Liver (tissue), 9 donors: Measurements from ENCODE around the gene GABRD. TPM values are rescaled to one million over a fixed set of nuclear protein-coding genes. Genes with fewer than 3 reads are reported as not detected.

Source experiments
- DNase-seq: peaks from one replicate; pipeline ENCODE4 v3.0.0-alpha.2; 2017; ENCODE audit warnings: low spot score
- H3K27ac ChIP-seq, 2 donors: one replicate each; pipeline ENCODE4 v1.7.0; 2013; ENCODE audit warnings: inconsistent platforms in 2 of 2, low read length in 2 of 2, control low read depth in 1 of 2, low read depth in 1 of 2, mild to moderate bottlenecking in 1 of 2
- H3K27me3 ChIP-seq, 4 donors: one replicate each; pipeline versions ENCODE4 v1.6.1 to v1.7.0; 2013; ENCODE audit warnings: low read length in 3 of 4, inconsistent platforms in 1 of 4, mild to moderate bottlenecking in 1 of 4, moderate library complexity in 1 of 4; ENCODE audit not compliant: control insufficient read depth in 4 of 4, insufficient read depth in 4 of 4
- H3K36me3 ChIP-seq, 4 donors: one replicate each; pipeline versions ENCODE4 v1.6.1 to v1.7.0; 2013; ENCODE audit warnings: low read length in 3 of 4, mild to moderate bottlenecking in 3 of 4, low read depth in 1 of 4, moderate library complexity in 1 of 4; ENCODE audit not compliant: control insufficient read depth in 4 of 4, insufficient read depth in 3 of 4
- H3K4me1 ChIP-seq, 4 donors: one replicate each; pipeline versions ENCODE4 v1.6.1 to v1.7.0; 2013; ENCODE audit warnings: low read length in 3 of 4, mild to moderate bottlenecking in 3 of 4, moderate library complexity in 1 of 4; ENCODE audit not compliant: control insufficient read depth in 4 of 4, insufficient read depth in 4 of 4
- H3K4me3 ChIP-seq, 3 donors: one replicate each; pipeline versions ENCODE4 v1.6.1 to v1.7.0; 2013; ENCODE audit warnings: low read length in 3 of 3, control low read depth in 1 of 3, low read depth in 1 of 3, mild to moderate bottlenecking in 1 of 3
- H3K9ac ChIP-seq, 2 donors: one replicate each; pipeline ENCODE4 v1.7.0; 2013; ENCODE audit warnings: low read length in 2 of 2, mild to moderate bottlenecking in 2 of 2, moderate library complexity in 2 of 2, control low read depth in 1 of 2, low read depth in 1 of 2
- H3K9me3 ChIP-seq, 4 donors: one replicate each; pipeline versions ENCODE4 v1.6.1 to v1.7.0; 2013; ENCODE audit warnings: low read length in 3 of 4; ENCODE audit not compliant: control insufficient read depth in 4 of 4
- ATF3 ChIP-seq: IDR thresholded peaks from 2 replicates; pipeline ENCODE4 v1.6.1; 2016; ENCODE audit warnings: antibody characterized with exemption
- FOXA2 ChIP-seq: IDR thresholded peaks from 2 replicates; pipeline ENCODE4 v1.6.1; 2016; ENCODE audit warnings: antibody characterized with exemption
- GABPA ChIP-seq, 2 donors: IDR thresholded peaks in 1 of 2; conservative IDR thresholded peaks in 1 of 2; 2 replicates each; pipeline ENCODE4 v1.6.1; 2016; ENCODE audit warnings: antibody characterized with exemption in 2 of 2, mild to moderate bottlenecking in 1 of 2, moderate library complexity in 1 of 2
- HNF4G ChIP-seq: IDR thresholded peaks from 2 replicates; pipeline ENCODE4 v1.6.1; 2016; ENCODE audit warnings: antibody characterized with exemption
- MAX ChIP-seq: IDR thresholded peaks from 2 replicates; pipeline ENCODE4 v1.6.1; 2016; ENCODE audit warnings: antibody characterized with exemption
- RAD21 ChIP-seq, 2 donors: IDR thresholded peaks; 2 replicates each; pipeline ENCODE4 v1.6.1; 2016; ENCODE audit warnings: antibody characterized with exemption in 2 of 2, mild to moderate bottlenecking in 2 of 2
- WGBS: extraction: QIAGEN DNeasy Blood & Tissue Kit; methylation state at CpG from one replicate; pipeline ENCODE4 v1.1.7; 2013; 5-methylcytosine and 5-hydroxymethylcytosine counted together
- polyA plus RNA-seq, 2 donors: library from polyadenylated mRNA; stranded (reverse) in 1 of 2; unstranded in 1 of 2; fragments of 200-250 nt in 1 of 2; fragments of >200 nt in 1 of 2; fragmentation: Nextera tagmentation in 1 of 2; extraction: Ambion mirVana in 1 of 2; gene quantifications; one replicate each; pipeline versions ENCODE4 v1.2.1 to v1.2.3, GENCODE V29; 2013 to 2015
- total RNA-seq, 2 donors: library from RNA; depleted of rRNA; stranded (reverse); fragments of >200 nt; gene quantifications; one replicate each; pipeline ENCODE4 v1.2.3, GENCODE V29; 2014
- TF ChIP-seq, protein P1 (sequence below): IDR thresholded peaks from 2 replicates; pipeline ENCODE4 v1.6.1; 2016; ENCODE audit warnings: antibody characterized with exemption
- TF ChIP-seq, protein P2 (sequence below): IDR thresholded peaks from 2 replicates; pipeline ENCODE4 v1.6.1; 2016; ENCODE audit warnings: antibody characterized with exemption, mild to moderate bottlenecking
- donor health status: healthy.
- donor health status: healthy.
- donor health status: healthy.
- donor health status: healthy.
- donor health status: healthy.

Gene GABRD
- total and polyA plus RNA-seq, 4 donors = 0.29 TPM; not detected in 3

GRCh38 chr1:2060535-2060934 lies 41.4 kb downstream of the GABRD start:
- TF ChIP-seq, protein P1, sequence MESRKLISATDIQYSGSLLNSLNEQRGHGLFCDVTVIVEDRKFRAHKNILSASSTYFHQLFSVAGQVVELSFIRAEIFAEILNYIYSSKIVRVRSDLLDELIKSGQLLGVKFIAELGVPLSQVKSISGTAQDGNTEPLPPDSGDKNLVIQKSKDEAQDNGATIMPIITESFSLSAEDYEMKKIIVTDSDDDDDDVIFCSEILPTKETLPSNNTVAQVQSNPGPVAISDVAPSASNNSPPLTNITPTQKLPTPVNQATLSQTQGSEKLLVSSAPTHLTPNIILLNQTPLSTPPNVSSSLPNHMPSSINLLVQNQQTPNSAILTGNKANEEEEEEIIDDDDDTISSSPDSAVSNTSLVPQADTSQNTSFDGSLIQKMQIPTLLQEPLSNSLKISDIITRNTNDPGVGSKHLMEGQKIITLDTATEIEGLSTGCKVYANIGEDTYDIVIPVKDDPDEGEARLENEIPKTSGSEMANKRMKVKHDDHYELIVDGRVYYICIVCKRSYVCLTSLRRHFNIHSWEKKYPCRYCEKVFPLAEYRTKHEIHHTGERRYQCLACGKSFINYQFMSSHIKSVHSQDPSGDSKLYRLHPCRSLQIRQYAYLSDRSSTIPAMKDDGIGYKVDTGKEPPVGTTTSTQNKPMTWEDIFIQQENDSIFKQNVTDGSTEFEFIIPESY = no peak
- TF ChIP-seq ATF3 (no peak), HNF4G (no peak)
- no peak overlapping the region for H3K27ac ChIP-seq
- peaks cover 0 to 29% (median 12%) of the 10 kb centered on the region in 4 donors for H3K36me3 ChIP-seq

GRCh38 chr1:2061065-2061778 lies 42.1 kb downstream of the GABRD start:
- no peak overlapping the region for H3K9ac ChIP-seq
- no peaks in the 10 kb centered on the region for H3K27me3 ChIP-seq
- no peaks in the 10 kb centered on the region for H3K9me3 ChIP-seq
- peaks cover 0 to 22% (median 12%) of the 10 kb centered on the region in 4 donors for H3K36me3 ChIP-seq
- no peaks in the 10 kb centered on the region for H3K4me1 ChIP-seq
- TF ChIP-seq HNF4G = no peak
- no peak for TF ChIP-seq GABPA (IDR thresholded peaks at IDR 0.05 in 1 of 2, conservative IDR thresholded peaks at IDR 0.05 in 1 of 2)
- no peak for TF ChIP-seq FOXA2
- WGBS = 93% methylated on average over 28 of the region's 28 CpGs
- DNase-seq = no peak
- H3K4me3 ChIP-seq = no peak overlapping the region
- H3K27ac ChIP-seq = no peak overlapping the region

More at GRCh38 chr1:2060535-2060934, 41.4 kb downstream of the GABRD start:
- 97% methylated on average over 23 of the region's 23 CpGs for WGBS
- Histone ChIP-seq H3K4me1 (no peaks in the 10 kb centered on the region), H3K27me3 (no peaks in the 10 kb centered on the region), H3K9ac (no peak overlapping the region), H3K4me3 (no peak overlapping the region), H3K9me3 (no peaks in the 10 kb centered on the region)
- no peak for DNase-seq

DNA sequence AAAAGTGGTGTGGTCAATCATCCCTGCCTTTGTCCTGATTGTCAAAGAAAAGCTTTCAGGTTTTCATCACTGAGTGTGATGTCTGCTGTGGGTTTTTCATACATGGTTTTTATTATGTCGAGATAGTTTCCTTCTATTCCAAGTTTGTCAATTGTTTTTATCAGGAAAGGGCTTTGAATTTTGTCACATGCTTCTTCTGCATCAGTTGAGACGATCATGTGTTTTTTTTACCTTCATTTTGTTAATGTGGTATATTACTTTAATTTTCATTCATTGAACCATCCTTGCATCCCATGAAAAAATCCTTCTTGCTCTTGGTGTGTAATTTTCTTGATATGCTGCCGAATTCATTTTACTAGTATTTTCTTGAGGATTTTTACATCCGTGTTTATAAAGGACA lies 46.6 kb downstream of the GABRD start:
- H3K4me3 ChIP-seq = no peak overlapping the region
- H3K27me3 ChIP-seq = no peaks in the 10 kb centered on the region
- H3K4me1 ChIP-seq = no peaks in the 10 kb centered on the region
- peaks cover 0 to 17% (median 4%) of the 10 kb centered on the region in 4 donors for H3K36me3 ChIP-seq
- DNase-seq = no peak
- 97% methylated on average over 4 of the region's 4 CpGs for WGBS
- H3K9me3 ChIP-seq = no peaks in the 10 kb centered on the region
- TF ChIP-seq ATF3 (no peak), MAX (no peak), GABPA (IDR thresholded peaks at IDR 0.05 in 1 of 2, conservative IDR thresholded peaks at IDR 0.05 in 1 of 2) (no peak), RAD21 (IDR thresholded peaks at IDR 0.05) (no peak)
- TF ChIP-seq, protein P2, sequence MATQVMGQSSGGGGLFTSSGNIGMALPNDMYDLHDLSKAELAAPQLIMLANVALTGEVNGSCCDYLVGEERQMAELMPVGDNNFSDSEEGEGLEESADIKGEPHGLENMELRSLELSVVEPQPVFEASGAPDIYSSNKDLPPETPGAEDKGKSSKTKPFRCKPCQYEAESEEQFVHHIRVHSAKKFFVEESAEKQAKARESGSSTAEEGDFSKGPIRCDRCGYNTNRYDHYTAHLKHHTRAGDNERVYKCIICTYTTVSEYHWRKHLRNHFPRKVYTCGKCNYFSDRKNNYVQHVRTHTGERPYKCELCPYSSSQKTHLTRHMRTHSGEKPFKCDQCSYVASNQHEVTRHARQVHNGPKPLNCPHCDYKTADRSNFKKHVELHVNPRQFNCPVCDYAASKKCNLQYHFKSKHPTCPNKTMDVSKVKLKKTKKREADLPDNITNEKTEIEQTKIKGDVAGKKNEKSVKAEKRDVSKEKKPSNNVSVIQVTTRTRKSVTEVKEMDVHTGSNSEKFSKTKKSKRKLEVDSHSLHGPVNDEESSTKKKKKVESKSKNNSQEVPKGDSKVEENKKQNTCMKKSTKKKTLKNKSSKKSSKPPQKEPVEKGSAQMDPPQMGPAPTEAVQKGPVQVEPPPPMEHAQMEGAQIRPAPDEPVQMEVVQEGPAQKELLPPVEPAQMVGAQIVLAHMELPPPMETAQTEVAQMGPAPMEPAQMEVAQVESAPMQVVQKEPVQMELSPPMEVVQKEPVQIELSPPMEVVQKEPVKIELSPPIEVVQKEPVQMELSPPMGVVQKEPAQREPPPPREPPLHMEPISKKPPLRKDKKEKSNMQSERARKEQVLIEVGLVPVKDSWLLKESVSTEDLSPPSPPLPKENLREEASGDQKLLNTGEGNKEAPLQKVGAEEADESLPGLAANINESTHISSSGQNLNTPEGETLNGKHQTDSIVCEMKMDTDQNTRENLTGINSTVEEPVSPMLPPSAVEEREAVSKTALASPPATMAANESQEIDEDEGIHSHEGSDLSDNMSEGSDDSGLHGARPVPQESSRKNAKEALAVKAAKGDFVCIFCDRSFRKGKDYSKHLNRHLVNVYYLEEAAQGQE = no peak
- H3K27ac ChIP-seq = no peak overlapping the region
- H3K9ac ChIP-seq = no peak overlapping the region
